Loucy (cell line): ENCODE results near the gene C10orf62.

ENCODE experiments used
- CTCF ChIP-seq: fragments of 200-600 bp; sonication (generic); conservative IDR thresholded peaks from 2 replicates; pipeline ENCODE4 v1.5.1; 2014; ENCODE audit warnings: mild to moderate bottlenecking, antibody characterized with exemption, low read length
- EZH2phosphoT487 ChIP-seq: fragments of 200-600 bp; IDR thresholded peaks from 2 replicates; pipeline ENCODE4 v1.6.1; 2018; ENCODE audit warnings: antibody characterized with exemption, mild to moderate bottlenecking, moderate library complexity, borderline replicate concordance

GRCh38 chr10:97608991-97609561 is 19.6 kb downstream of the C10orf62 start:
- no peak for TF ChIP-seq CTCF
- no peak for TF ChIP-seq EZH2phosphoT487
